Activated naive CD4-positive, alpha-beta T cell treated with Interleukin-2 at 50 U/mL for 16 hours (primary cell): Measurements from ENCODE around the gene PGM1.
A peak's percentile ranks its signal among the peaks of the same experiment; 100 is the strongest.

Experiments used
- DNase-seq: peaks from one replicate; pipeline ENCODE4 v3.0.0-alpha.2; 2020

Gene PGM1

DNA sequence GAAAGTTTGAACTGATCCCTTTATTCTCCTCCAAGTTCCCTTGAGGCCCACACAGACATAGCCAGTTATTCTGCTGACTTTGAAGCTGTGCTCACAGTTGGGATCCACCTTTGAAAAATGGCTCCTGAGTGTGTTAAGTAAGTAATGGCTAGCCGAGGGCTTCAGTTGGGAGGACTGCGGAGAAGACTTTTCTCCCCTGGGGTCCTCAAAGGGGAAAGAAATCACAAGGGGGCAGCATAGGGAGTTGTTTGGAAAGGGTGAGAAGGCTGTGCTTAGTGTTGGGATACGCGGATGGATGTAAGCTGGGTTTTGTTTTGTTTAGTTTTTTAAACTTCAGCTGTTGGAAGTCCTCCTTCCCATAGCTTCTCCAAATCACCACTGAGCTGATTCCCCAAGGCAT, 8.3 kb downstream of the PGM1 start:
- no peak for DNase-seq

DNA sequence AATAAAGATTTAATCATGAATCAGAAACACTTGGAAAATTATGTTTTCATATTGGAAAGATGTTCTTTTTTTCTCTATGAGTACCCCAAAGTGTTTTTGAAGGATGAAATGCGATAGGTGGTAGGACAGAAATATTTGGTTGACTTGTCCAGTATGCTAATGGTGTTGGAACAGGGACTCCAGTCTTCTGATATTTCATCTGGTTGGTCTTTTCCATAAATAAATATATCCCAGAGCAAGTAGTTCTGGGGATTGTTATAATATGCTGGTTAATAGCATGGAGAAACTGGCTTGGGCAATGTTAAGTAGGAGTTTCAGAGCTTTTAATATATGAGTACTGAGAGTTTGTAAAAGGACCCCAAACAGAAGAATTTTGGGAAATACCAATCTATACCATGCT, 8.7 kb downstream of the PGM1 start:
- no peak for DNase-seq

DNA sequence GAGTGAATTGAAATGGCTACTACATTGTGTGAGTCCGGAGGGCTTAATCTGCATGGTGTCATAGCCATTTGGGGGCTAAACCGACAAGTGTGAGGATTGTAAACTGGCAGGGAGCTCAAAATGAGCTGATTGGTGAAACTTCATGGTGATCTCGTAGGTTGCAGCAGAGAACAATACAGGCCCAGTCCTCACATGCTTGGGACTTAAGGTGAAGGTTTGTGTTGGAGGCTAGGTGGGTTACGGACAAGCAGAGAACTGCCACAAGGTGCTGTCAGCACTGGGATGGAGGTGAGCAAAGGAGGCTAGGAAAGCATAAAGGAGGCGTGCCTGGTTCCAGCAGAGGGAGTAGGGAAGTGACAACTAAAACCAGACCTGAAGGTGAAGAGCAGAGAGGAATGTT, 9.4 kb downstream of the PGM1 start:
- DNase-seq: no peak

DNA sequence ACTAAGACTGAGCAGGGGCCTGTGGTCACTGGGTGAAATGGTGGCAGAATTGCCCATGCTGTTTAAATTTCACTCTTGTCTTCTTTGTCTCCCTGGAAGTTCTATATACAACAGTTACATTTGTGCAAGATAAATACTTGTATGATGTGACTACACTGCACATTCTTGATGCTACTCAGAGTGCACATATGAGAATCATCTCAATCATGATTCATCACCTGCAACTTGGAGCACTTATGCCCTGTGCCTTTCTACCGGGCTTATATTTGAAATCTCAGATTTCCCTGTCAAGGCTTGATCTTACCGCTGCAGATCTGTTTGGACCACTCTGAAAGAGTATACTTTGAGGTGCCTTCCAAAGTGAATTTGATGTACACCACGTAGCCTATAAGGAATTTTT, 10.6 kb downstream of the PGM1 start:
- DNase-seq: no peak

DNA sequence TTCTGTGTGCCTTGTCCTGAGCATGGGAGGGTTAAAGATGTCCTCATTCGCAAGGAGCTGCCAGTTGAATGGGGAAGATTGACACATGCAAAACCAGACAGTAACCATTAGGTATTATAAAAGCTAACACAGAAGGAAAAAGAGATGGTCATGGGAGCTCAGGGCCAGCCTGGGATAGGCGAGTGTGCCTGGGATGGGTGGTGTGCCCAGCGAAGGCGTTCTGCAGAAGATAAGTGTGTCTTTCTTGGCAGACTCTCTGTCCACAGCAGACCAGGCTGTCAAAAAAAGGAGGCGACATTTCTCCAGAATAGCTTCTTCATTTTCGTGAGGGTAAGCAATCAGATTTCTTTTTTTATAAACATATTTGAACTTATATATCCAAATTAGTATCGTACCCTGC, 14.1 kb downstream of the PGM1 start:
- no peak for DNase-seq

DNA sequence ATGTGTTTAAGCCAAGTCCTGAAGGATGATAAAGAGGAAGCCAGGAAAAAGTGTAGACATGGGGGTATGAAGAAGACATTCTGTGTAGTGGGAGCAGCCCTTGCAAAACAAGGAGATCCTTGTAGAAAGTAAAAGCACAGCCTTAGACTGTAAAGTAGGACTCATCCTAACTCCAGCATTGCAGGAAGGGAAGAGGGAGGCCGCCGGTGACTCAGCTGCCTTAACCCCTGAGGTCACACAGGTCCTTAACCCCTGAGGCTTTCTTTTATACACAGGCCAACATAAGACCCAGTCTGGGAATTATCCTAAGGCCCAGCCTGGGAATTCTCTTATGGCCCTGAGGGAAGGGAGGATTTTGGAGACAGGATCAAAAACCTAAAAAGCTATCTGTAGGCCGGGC, 18.0 kb downstream of the PGM1 start:
- DNase-seq: no peak

DNA sequence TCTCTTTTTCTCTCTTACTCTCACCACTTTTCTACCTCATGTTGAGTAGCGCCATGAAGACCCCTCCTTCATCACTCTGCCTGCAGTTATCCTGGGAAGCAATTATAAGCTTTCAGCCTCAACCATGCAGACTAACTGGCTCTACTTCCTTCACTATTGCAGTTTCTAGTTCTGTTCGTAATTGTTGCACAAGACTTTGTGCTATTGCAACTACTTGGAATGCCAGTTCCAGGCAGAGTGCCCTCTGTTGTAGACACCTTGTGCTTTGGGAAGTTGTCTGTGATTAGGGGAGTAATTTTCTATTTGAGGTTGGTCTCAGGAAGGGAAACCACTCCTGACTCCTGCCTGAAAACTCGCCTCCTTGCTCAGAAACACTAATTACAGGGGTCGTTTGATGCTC, 19.4 kb downstream of the PGM1 start:
- no peak for DNase-seq

DNA sequence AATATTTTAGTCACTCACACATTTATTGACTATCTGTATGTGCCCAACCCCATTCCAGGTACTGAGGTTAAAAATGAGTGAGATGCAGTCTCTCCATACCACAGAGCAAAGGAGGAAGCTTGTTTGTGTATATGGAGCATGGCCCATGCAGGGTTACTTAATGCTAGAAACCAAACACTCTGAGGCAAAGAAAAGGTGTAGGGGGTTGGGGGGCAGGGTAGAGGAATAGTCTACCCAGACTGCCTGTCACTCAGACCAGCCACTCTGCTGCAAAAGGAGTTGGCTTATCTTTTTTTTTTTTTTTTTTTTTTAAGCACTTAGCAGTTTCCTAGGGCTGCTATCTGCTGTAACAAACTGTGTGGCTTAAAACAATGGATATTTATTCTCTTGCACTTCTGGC, 19.8 kb downstream of the PGM1 start:
- DNase-seq: no peak

DNA sequence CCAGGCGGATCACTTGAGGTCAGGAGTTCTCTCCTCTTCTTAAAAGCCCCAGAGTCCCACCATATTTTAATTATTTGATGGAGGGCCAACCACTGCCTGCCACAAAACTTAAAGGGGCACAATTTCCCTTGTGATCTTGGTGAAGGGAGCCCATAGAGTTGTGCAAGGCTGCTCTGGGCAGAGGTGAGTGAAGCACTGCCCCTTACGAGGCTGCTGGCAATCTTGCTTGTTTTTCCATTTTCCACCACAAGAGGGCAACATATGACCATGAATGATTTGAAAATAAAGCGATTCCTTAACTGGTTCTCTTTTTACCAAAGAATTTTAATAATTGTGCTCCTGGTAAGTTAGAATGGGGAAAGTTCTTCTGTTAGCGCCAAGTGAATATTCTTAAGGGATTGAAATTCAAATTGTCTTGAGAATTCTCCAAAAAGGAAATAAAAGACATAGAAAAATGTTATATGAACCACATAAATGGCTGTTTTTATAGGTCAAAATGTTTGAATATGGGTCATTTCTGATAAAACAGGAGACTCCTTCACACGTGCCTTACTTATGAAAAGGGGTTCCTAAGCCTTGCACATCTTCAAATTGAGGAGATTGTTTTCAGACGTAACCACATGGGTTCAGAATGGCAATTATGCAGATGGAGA, 22.7 kb downstream of the PGM1 start:
- peak; percentile 52 for DNase-seq

DNA sequence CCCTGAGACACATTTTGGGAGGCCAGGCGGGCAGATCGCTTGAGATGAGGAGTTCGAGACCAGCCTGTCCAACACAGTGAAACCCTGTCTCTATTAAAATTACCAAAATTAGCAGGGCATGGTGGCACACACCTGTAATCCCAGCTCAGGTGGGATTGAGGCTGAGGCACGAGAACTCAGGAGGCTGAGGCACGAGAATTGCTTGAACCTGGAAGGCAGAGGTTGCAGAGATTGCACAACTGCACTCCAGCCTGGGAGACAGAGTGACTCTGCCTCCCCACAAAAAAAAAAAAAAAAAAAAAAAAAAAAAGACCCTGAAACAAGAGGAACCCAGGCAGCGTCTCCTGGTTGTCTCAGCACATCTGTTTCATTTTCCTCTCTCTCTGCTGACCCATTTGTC, 24.2 kb downstream of the PGM1 start:
- no peak for DNase-seq

DNA sequence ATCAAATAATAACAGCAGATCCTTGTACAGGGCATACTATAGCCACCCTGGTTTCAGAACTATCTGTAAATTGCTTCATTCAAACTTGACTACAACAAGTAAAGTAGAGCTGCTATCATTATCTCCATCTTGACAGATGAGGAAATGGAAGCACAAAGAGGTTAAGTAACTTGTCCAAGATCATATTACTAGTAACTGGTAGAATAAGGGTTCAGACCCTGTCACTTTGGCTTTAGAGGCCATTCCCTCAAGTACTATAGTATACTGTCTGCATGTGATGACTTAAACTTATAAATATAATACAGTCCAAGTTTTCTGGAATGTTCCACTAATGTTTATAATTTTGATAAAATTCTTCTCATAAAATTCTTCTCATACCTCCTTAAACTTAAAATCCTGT, 24.8 kb downstream of the PGM1 start:
- DNase-seq: no peak

DNA sequence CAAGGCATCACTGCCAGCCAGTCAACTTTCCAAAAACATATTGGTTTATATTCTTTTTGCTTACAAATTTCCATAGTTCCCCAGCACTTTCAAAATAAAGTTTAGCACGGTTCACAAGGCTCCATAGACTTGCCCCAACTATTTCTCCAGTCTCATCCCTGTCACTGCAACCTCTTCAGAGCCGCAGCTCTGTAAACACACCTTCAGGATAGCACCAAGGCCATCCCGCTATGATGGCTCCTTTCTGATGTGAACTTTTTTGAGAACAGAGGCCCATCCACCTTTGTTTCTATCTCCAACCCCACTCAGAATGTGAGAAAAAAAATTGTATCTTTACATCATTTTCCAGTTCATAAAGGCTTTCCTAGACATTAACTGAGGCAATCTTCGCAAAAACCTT, 26.3 kb downstream of the PGM1 start:
- no peak for DNase-seq

DNA sequence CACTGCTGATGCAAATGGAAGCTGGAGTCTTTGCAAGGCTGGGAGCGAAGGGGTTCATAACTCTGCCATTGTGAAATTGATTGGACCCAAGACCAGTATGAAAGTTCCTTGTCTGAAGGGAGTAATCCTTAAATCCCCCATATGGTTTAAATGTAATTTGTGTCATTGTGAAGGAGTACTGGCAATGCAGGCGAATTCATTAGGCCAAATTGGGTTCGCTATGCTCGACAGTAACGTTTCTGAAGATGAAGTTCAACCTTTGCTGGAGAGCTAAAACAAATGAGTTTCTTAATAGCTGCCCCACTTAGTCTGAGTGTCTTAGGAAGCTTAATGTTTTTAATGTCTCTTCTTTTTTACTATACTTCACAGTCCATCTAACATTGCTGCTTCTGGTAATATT, 27.5 kb downstream of the PGM1 start:
- DNase-seq: no peak

DNA sequence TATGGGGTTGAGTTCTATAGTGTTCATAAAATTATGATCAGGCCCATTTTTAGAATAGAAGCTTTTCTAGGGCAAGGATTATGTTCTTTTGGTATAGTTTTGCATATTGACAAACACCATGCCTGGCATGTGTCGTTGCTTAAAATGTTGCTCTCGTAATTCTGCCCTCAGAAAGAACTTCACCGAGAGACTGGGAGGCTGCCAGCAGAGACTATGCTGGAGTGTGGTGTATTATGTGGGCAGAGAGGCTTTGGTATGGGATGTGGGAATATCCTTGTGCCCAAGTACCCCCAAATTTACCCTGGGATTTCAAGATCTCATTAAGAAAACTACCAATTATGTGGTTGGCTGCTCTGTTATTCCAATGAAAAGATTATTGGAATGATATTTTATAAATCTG, 27.9 kb downstream of the PGM1 start:
- no peak for DNase-seq

DNA sequence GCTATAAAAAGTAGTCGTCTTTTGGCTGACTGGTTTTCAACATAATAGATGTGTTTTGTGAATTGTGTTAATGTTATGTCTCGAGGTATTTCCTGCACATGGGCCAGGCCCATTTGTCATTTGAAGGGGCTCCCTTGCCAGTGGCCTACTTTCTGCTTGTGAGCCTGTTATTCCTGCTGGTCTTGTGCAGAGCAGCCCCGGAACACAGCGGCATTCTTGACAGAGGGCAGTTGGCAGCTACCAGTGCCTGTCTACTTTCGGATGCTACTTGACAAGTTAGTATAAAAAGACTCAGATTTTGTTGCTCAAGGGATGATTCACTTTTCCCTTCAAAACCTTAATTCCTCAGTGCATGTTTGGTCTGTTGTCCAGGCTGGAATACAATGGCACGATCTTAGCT, 28.5 kb downstream of the PGM1 start:
- no peak for DNase-seq

DNA sequence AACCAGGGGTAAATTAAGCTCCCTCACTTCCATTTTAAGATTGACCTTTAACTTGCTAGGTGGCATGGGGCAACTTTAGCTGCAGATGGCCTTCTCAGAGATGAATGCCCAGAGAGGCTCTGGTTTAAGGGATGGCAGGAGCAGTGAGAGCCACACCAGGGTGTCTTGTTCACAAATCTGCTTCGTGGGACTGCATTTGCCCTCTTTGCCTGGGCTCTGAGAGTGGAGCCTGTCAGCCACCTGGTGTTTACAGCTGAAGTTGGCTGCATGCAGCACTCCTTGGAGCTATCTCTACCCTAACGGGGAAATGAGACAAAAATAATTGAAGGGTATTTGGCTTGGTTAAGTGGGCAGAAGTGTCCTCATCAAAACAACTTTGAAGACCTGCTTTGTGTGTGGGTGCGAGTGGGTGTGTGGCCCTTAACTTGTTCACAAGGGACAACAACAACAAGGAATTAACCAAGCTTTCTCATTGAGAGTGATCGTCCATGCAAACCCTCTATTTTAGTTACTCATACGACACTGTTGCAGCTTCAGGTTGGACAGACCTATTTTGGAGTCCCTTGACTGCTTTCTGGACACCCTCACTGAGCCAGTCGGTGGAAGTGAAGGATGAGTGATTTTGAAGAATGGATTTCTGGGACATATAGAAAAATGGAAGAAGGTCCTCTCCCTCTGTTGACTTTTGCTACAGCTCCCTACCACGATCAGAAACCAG, 29.8 kb downstream of the PGM1 start:
- DNase-seq: no peak

DNA sequence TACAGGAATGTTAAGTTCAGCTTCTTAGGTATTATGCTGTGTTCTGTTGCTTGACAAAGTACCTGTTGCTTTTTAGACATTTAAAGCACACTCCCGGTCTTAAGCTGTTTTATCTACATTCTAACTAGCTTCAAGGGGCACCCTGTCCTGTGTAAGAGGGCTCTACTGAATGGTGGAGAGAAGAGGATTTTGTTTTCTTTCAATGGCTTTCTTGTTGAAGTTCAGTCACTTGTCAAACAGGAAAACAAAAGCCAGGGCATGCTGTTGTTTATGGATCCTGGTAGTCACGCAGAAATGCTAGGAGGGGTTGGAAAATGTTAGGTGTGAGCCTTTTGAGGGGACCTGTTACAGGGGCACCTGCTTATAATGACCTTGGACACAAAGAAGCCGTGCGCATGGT, 30.7 kb downstream of the PGM1 start:
- no peak for DNase-seq

DNA sequence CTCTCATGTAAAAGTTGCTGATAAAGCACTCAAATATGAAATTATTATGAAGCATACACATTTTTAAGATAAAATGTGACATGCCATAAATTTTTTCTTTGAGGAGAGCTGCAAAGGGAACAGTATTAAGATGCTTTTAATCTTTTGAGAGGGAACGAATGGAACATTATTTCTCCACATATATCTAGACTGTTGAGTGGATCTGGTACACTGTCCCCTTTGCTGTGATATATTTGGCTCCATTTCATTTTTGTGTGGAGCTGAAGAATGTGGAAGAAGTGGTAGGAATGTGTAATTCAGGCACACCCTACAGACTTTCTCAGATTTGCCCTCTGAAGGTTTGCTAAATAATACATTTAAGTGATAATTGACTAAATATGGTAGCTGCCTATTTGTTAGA, 31.7 kb downstream of the PGM1 start:
- DNase-seq: no peak

DNA sequence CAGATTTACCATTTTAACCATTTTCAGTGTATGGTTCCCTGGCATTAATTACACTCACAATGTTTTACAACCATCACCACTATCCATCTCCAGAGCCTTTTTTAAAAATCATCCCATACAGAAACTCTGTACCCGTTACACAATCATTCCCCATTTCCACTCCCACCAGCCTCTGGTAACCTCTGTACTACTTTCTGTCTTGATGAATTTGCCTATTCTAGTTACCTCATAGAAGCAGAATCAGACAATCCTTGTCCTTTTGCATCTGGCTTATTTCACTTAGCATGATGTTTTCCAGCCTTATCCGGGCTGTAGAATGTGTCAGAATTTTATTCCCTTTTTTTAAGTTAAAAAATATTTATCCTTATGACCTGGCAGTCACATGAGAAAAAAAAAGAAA, 33.0 kb downstream of the PGM1 start:
- no peak for DNase-seq

DNA sequence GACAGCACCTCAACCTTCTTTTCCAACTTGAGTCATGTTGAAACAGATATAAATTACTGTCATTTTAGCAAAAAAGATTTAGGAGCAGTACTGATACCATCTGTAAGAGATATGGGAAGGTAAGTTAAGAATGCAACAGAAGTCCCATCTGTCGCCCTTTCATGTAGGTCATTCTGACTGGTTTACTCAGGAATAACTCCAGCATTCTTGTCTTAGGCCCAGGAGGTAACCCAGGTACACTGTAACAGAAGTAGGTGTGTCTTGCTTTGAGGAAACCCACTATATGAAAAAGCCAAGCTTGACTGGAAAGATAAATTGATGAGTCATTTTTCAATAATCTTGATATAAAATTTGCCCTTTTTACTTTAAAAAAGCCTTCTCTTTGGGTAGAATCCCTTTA, 35.4 kb downstream of the PGM1 start:
- DNase-seq: no peak

DNA sequence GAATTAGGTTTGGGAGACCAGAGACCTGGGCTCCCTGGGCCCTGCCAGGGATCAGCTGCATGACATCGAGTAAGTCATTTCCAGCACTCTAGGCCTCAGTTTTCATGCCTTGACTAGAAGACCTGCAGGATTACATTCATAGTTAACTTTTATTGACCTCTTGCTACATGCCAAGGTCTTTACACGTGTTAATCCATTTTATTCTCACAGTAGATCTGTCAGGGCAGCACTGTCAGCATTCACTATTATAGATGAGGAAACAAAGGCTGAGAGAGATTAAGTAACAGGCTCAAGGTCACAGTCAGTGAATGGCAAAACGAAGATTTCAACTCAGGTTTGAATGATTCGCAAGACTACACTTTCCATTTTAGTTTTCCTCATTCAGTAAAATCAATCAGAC, 37.0 kb downstream of the PGM1 start:
- DNase-seq: no peak

DNA sequence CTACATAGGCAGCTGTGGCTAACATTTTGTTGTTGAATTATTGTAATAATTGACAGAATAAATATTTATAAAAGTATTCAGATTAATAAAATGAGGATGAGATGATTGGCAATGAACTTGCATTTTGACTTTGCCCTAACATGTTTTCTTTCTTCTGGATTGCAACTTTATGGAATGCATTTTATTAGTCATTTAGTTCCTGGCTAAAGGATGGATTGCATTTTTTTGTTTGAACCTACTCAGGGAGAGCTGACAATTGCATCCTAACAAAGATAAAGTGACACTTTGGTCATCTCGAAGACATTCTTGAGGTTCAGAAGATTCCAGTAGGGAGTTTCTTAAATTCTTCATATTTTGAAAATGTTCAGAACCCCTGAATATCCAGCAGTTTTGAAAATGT, 37.5 kb downstream of the PGM1 start:
- no peak for DNase-seq

DNA sequence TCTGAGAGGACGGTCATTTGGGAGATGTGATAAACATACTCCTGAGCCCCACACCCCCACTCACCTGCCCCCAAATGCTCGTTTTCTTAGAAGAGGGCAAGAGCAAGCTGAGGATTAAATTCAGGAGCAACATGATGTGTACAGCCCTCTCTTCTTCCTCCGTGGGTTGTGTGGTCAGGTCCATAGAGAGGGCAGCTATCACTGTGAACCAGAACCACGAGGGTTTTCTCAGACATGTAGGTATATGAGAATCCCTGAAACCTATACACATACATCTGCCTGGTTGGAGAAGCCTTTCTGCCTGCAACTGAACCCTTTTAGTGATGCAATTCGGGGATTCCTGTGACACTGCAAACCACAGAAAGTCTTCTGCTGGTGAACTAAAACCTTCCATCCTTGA, 38.9 kb downstream of the PGM1 start:
- no peak for DNase-seq

DNA sequence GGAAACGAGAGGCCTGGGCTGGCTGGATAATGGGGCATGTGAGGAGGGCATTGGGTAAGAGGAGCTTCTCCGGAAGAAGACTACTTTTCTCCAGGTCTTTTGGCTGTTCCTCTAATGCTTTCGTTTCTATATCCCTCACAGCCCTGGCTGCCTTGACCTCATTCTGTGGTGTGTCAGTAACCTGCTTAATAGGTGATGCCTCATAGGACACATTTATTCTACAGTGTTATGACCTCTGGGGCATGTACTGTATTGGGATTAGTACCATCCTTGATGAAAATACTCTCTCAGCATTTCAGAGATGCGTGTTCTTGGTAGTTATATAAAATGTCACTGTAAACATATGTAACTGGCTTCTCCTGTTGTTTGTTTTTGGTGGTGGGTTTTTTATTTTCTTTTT, 40.1 kb downstream of the PGM1 start:
- no peak for DNase-seq

DNA sequence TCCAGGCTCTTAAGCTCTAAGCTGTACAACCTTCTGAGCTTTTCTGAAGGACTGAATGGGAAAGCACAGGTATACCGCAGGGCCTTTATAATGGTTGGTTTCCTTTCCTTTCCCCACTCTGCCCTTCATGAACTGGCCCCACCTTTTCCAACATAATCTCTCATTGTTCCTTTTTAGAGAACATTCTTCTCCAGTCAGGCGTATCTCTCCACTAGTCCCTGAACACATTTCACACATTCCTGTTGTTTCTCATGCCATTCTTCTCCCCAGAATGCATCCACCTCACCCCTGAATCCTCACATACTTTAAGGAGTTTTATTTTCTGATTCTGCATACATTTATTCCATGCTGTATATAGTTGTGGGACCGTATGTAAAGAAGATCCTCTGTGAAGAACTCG, 41.3 kb downstream of the PGM1 start:
- DNase-seq: no peak
